ENCODE results near the gene PGAP6. TPM values are rescaled to one million over a fixed set of nuclear protein-coding genes. Genes with fewer than 3 reads are reported as not detected.

PGAP6 gene
- total and polyA plus RNA-seq, 2 of the 8 experiments (the other 6 are each of a cell fraction or from before 2014, with no cell fraction given): 86.8 to 364 TPM

GRCh38 chr16:374616-374926, 7.2 kb downstream of the PGAP6 start:
- Histone ChIP-seq H3K4me2 (ENCODE audit: insufficient read depth in 1 of 2, low read depth in 2 of 2, low read length in 2 of 2) (no peak overlapping the region), H4K8ac (ENCODE audit: extremely low read depth, insufficient read depth, low read length) (no peak overlapping the region), H3K23me2 (ENCODE audit: low read depth, low read length) (no peaks in the 10 kb centered on the region; the same call in 1 of the 2 replicates), H4K5ac (ENCODE audit: insufficient read length, low read depth, low read length) (no peak overlapping the region), H3K27ac (ENCODE audit: low read depth, low read length) (no peak overlapping the region), H4K20me1 (replicated peaks in 1 of 2; ENCODE audit: control insufficient read depth in 1 of 2, insufficient read depth in 2 of 2, low read length in 2 of 2) (peaks cover 9 to 41% of the 10 kb centered on the region in 2 experiments), H3K79me2 (ENCODE audit: control insufficient read depth in 1 of 2, insufficient read depth in 2 of 2, low read length in 2 of 2) (peaks cover 0 to 10% of the 10 kb centered on the region in 2 experiments; a peak in 1 of 4 replicates), H2BK5ac (ENCODE audit: low read depth, low read length) (no peak overlapping the region), H3K27me3 (replicated peaks in 1 of 4; ENCODE audit: control insufficient read depth in 3 of 4, extremely low read depth in 1 of 4, insufficient read depth in 3 of 4, low read length in 3 of 4) (no peaks in the 10 kb centered on the region), H2BK20ac (ENCODE audit: low read length) (no peak overlapping the region), H2BK12ac (ENCODE audit: low read depth, low read length) (no peak overlapping the region), H3K56ac (replicated peaks; ENCODE audit: insufficient read length, low read depth, low read length) (no peak overlapping the region), H3K9ac (replicated peaks in 1 of 4; ENCODE audit: extremely low read depth in 1 of 4, low read depth in 3 of 4, low read length in 3 of 4) (no peak overlapping the region), H3K4me3 (ENCODE audit: extremely low read depth in 1 of 4, insufficient read depth in 2 of 4, low read depth in 3 of 4, low read length in 4 of 4) (no peak overlapping the region), H3K4me1 (replicated peaks in 1 of 4; ENCODE audit: control insufficient read depth in 3 of 4, insufficient read depth in 4 of 4, low read length in 3 of 4) (peaks cover 2 to 17% (median 12%) of the 10 kb centered on the region in 4 experiments), H2BK120ac (replicated peaks; ENCODE audit: low read depth, low read length) (no peak overlapping the region), H3K36me3 (ENCODE audit: control insufficient read depth in 2 of 4, insufficient read depth in 4 of 4, low read length in 3 of 4) (peaks cover 21 to 57% (median 29%) of the 10 kb centered on the region in 4 experiments), H4K91ac (replicated peaks; ENCODE audit: insufficient read length, low read length) (no peak overlapping the region), H2AFZ (ENCODE audit: low read length) (no peak overlapping the region), H3K14ac (ENCODE audit: insufficient read length) (no peak overlapping the region), H3K4ac (replicated peaks; ENCODE audit: insufficient read length, low read depth, low read length) (no peak overlapping the region), H2BK15ac (ENCODE audit: low read length) (no peak overlapping the region), H3K79me1 (ENCODE audit: low read depth, low read length) (no peaks in the 10 kb centered on the region), H2AK5ac (ENCODE audit: low read depth, low read length) (no peak overlapping the region), H3K18ac (ENCODE audit: extremely low read depth, low read length) (no peak overlapping the region), H3K9me3 (ENCODE audit: insufficient read depth in 2 of 2, low read depth in 1 of 2, low read length in 1 of 2) (no peaks in the 10 kb centered on the region), H3K23ac (ENCODE audit: insufficient read length) (no peak overlapping the region)
- WGBS, 2 experiments (ENCODE audit: extremely low coverage in 1 of 2, insufficient coverage in 1 of 2, insufficient read length in 1 of 2, insufficient replicate concordance in 2 of 2, low coverage in 1 of 2, low lambda C conversion rate in 2 of 2, missing lambda C conversion rate in 1 of 2): 87% methylated on average over 9 of the region's 9 CpGs; no CpG with 5 or more reads in 1 of the 2 experiments
- FAIRE-seq (no peak), DNase-seq (ENCODE audit: low read depth in 1 of 2, low spot score in 2 of 2) (no peak)
- ChIA-PET POLR2A (ENCODE audit: partially characterized antibody) (interaction anchor here (1.4 to 1.5 kb wide), 2 partner anchors 9 to 10 kb away, joined by 5 to 6 read pairs; no protein-coding TSS in a partner anchor), CTCF (ENCODE audit: partially characterized antibody) (no interaction called here)
- TF ChIP-seq KDM4A (IDR thresholded peaks at IDR 0.05; ENCODE audit: low read depth, low read length, severe bottlenecking) (no peak), USF2 (IDR thresholded peaks at IDR 0.05; ENCODE audit: low read length) (no peak), CEBPB (IDR thresholded peaks at IDR 0.05; ENCODE audit: low read depth, low read length) (no peak), GTF2F1 (IDR thresholded peaks at IDR 0.05; ENCODE audit: borderline replicate concordance, low read depth, low read length) (no peak), HDAC2 (IDR thresholded peaks at IDR 0.05; ENCODE audit: borderline replicate concordance in 1 of 2, low read depth in 2 of 2, low read length in 2 of 2) (no peak), RBBP5 (IDR thresholded peaks at IDR 0.05; ENCODE audit: borderline replicate concordance, low read depth, low read length) (no peak), POLR2A (IDR thresholded peaks at IDR 0.05; ENCODE audit: control extremely low read depth in 1 of 2, low read depth in 2 of 2, low read length in 2 of 2) (no peak), SAP30 (IDR thresholded peaks at IDR 0.05; ENCODE audit: insufficient read depth, insufficient replicate concordance, low read length) (no peak), TBP (IDR thresholded peaks at IDR 0.05; ENCODE audit: low read depth, low read length) (no peak), SP4 (IDR thresholded peaks at IDR 0.05; ENCODE audit: low read length) (no peak), GABPA (IDR thresholded peaks at IDR 0.05; ENCODE audit: borderline replicate concordance, insufficient read depth, low read length) (no peak), PHF8 (conservative IDR thresholded peaks at IDR 0.05; ENCODE audit: low read depth, low read length) (no peak), RNF2 (IDR thresholded peaks at IDR 0.05; ENCODE audit: borderline replicate concordance, low read depth, low read length, missing control alignments, poor library complexity, severe bottlenecking) (no peak)

All from H1 (cell line).